ENCODE results near the gene LRMDA. TPM values are rescaled to one million over a fixed set of nuclear protein-coding genes. Genes with fewer than 3 reads are reported as not detected.

The LRMDA gene
- total and polyA plus RNA-seq, 2 donors (not counting 3 experiments of a cell fraction or from before 2014, with no cell fraction given): 9.7 to 18.0 TPM

- Histone ChIP-seq H3K9me1 (replicated peaks; ENCODE audit: control insufficient read depth, extremely low read depth, insufficient read depth, low read length) (no peaks in the 10 kb centered on the region), H3K4me2 (ENCODE audit: insufficient read depth, low read length) (no peak overlapping the region), H4K20me1 (replicated peaks; ENCODE audit: control insufficient read depth, extremely low read depth, insufficient read depth, low read length) (no peaks in the 10 kb centered on the region), H3K4me3 (replicated peaks in 1 of 3; ENCODE audit: insufficient read depth in 1 of 3, low read depth in 1 of 3, low read length in 3 of 3) (no peak overlapping the region), H3K9ac (replicated peaks; ENCODE audit: extremely low read depth, insufficient read depth, low read length) (no peak overlapping the region), H2AFZ (ENCODE audit: low read depth, low read length) (no peak overlapping the region), H3K36me3 (ENCODE audit: control insufficient read depth in 2 of 2, extremely low read depth in 1 of 2, insufficient read depth in 2 of 2, low read length in 2 of 2) (no peaks in the 10 kb centered on the region), H3K27ac (ENCODE audit: insufficient read depth, low read depth, low read length) (no peak overlapping the region), H3K79me2 (ENCODE audit: control insufficient read depth, insufficient read depth, low read length) (no peaks in the 10 kb centered on the region), H3K27me3 (ENCODE audit: control insufficient read depth in 2 of 2, insufficient read depth in 2 of 2, low read length in 2 of 2) (no peaks in the 10 kb centered on the region), H3K9me3 (replicated peaks; ENCODE audit: control insufficient read depth, insufficient read depth, low read length) (no peaks in the 10 kb centered on the region), H3K4me1 (ENCODE audit: control insufficient read depth, extremely low read depth, insufficient read depth, low read length) (no peaks in the 10 kb centered on the region)
- ChIA-PET POLR2A (no interaction called here), CTCF (no interaction called here)
- FAIRE-seq: no peak
- intact Hi-C loops (cut with micrococcal nuclease) (no loop called here), dilution Hi-C loops (cut with MboI; ENCODE audit: extremely low pct_ligation_motif_present, low sequenced_read_pairs) (no loop called here)
- no TSS peak for BruUV-seq (replicated peaks)
- DNase-seq (ENCODE audit: low read depth, low spot score): no peak
- TF ChIP-seq MYC (IDR thresholded peaks at IDR 0.05; ENCODE audit: low read depth, low read length): no peak
- TF ChIP-seq GATA2 (IDR thresholded peaks at IDR 0.05; ENCODE audit: insufficient read depth, insufficient read length, low read depth, low read length): no peak
- no peak for TF ChIP-seq POLR2A (IDR thresholded peaks at IDR 0.05; ENCODE audit: low read depth, low read length)
- TF ChIP-seq JUN (IDR thresholded peaks at IDR 0.05; ENCODE audit: borderline replicate concordance, insufficient read depth, insufficient read length, low read depth): no peak
- no peak for TF ChIP-seq CTCF (IDR thresholded peaks at IDR 0.05; ENCODE audit: extremely low read depth in 1 of 2, insufficient read depth in 1 of 2, low read depth in 1 of 2, low read length in 2 of 2)
- TF ChIP-seq FOS (IDR thresholded peaks at IDR 0.05; ENCODE audit: borderline replicate concordance, insufficient read depth, low read length): no peak
- TF ChIP-seq EZH2 (IDR thresholded peaks at IDR 0.05; ENCODE audit: borderline replicate concordance, low read depth, low read length, severe bottlenecking): no peak
- no peak for TF ChIP-seq POLR2AphosphoS5 (IDR thresholded peaks at IDR 0.05; ENCODE audit: insufficient read depth, low read depth, low read length)
- TF ChIP-seq MAX (IDR thresholded peaks at IDR 0.05; ENCODE audit: insufficient read depth, insufficient read length): no peak
Measured at GRCh38 chr10:75884808-75885207, 453.4 kb downstream of the LRMDA start.
